CD14-positive monocyte (primary cell): ENCODE results near the gene CBLB. TPM values are rescaled to one million over a fixed set of nuclear protein-coding genes. Genes with fewer than 3 reads are reported as not detected.

Experiments used
- DNase-seq, 3 donors: peaks; one replicate each; pipeline ENCODE4 v3.0.0-alpha.2; 2011 to 2022
- H2AFZ ChIP-seq: 2 replicates; pipeline ENCODE4 v1.6.0; 2012; ENCODE audit warnings: mild to moderate bottlenecking, low read depth, low read length, inconsistent platforms; ENCODE audit not compliant: insufficient read depth, poor library complexity, severe bottlenecking
- H3K27ac ChIP-seq, 2 donors: 1 replicate in 1 of 2; 2 replicates in 1 of 2; pipeline ENCODE4 v1.5.1; 2012 to 2013; ENCODE audit warnings: low read length in 2 of 2, control low read depth in 1 of 2, inconsistent platforms in 1 of 2, low read depth in 1 of 2, mild to moderate bottlenecking in 1 of 2
- H3K27me3 ChIP-seq, 2 donors: one replicate each; pipeline versions ENCODE4 v1.6.0 to v1.6.1; 2011 to 2013; ENCODE audit warnings: low read length in 2 of 2; ENCODE audit not compliant: control insufficient read depth in 2 of 2, insufficient read depth in 2 of 2
- H3K36me3 ChIP-seq, 2 donors: replicated peaks in 1 of 2; 1 replicate in 1 of 2; 2 replicates in 1 of 2; pipeline versions ENCODE4 v1.5.1 to v1.6.1; 2012 to 2013; ENCODE audit warnings: low read length in 2 of 2, control low read depth in 1 of 2, inconsistent platforms in 1 of 2, mild to moderate bottlenecking in 1 of 2; ENCODE audit not compliant: insufficient read depth in 2 of 2, control insufficient read depth in 1 of 2
- H3K4me1 ChIP-seq, 2 donors: 1 replicate in 1 of 2; 2 replicates in 1 of 2; pipeline versions ENCODE4 v1.5.1 to v1.6.1; 2012 to 2013; ENCODE audit warnings: low read length in 2 of 2, control low read depth in 1 of 2, inconsistent platforms in 1 of 2, mild to moderate bottlenecking in 1 of 2, moderate library complexity in 1 of 2; ENCODE audit not compliant: insufficient read depth in 2 of 2, control insufficient read depth in 1 of 2
- H3K4me2 ChIP-seq: replicated peaks from 2 replicates; pipeline ENCODE3; 2012; ENCODE audit warnings: low read length, moderate library complexity, mild to moderate bottlenecking; ENCODE audit not compliant: poor library complexity, severe bottlenecking; ENCODE audit errors: extremely low read depth
- H3K4me3 ChIP-seq, 3 experiments: fragments of 200-600 bp in 1 of 3; sonication (generic) in 1 of 3; replicated peaks in 1 of 3; 1 replicate in 2 of 3; 2 replicates in 1 of 3; pipeline ENCODE4 v1.5.1; 2011 to 2013; ENCODE audit warnings: low read length in 3 of 3, mild to moderate bottlenecking in 3 of 3, control low read depth in 2 of 3, low read depth in 2 of 3, inconsistent platforms in 1 of 3, moderate library complexity in 1 of 3
- H3K79me2 ChIP-seq: 2 replicates; pipeline ENCODE4 v1.6.0; 2012; ENCODE audit warnings: mild to moderate bottlenecking, control low read depth, inconsistent platforms, low read length, moderate library complexity; ENCODE audit not compliant: insufficient read depth
- H3K9ac ChIP-seq: 2 replicates; pipeline ENCODE4 v1.6.0; 2017; ENCODE audit warnings: low read length, mild to moderate bottlenecking; ENCODE audit not compliant: insufficient read depth, poor library complexity, severe bottlenecking
- H3K9me3 ChIP-seq, 2 donors: replicated peaks in 1 of 2; 1 replicate in 1 of 2; 2 replicates in 1 of 2; pipeline versions ENCODE4 v1.5.1 to v1.6.1; 2012 to 2013; ENCODE audit warnings: low read length in 2 of 2, control low read depth in 1 of 2; ENCODE audit not compliant: control insufficient read depth in 1 of 2, insufficient read depth in 1 of 2
- H4K20me1 ChIP-seq: 2 replicates; pipeline ENCODE4 v1.6.0; 2012; ENCODE audit warnings: mild to moderate bottlenecking, low read length, control low read depth, moderate library complexity; ENCODE audit not compliant: insufficient read depth
- H3K27ac Mint-ChIP-seq, 7 donors: one replicate each; pipeline ENCODE4 v1.8.0; 2020; ENCODE audit warnings: mild to moderate bottlenecking in 7 of 7, mixed read lengths in 7 of 7, moderate library complexity in 6 of 7, inconsistent platforms in 2 of 7
- H3K27me3 Mint-ChIP-seq, 3 donors: one replicate each; pipeline ENCODE4 v1.8.0; 2021 to 2022; ENCODE audit warnings: low read depth in 3 of 3, mild to moderate bottlenecking in 3 of 3, mixed read lengths in 3 of 3, moderate library complexity in 3 of 3, inconsistent platforms in 1 of 3
- H3K36me3 Mint-ChIP-seq, 2 donors: one replicate each; pipeline ENCODE4 v1.8.0; 2020; ENCODE audit warnings: mixed read lengths in 2 of 2, inconsistent platforms in 1 of 2, mild to moderate bottlenecking in 1 of 2
- H3K4me1 Mint-ChIP-seq: one replicate; pipeline ENCODE4 v1.8.0; 2020; ENCODE audit warnings: mild to moderate bottlenecking, mixed read lengths
- H3K4me3 Mint-ChIP-seq, 2 donors: one replicate each; pipeline ENCODE4 v1.8.0; 2020; ENCODE audit warnings: mild to moderate bottlenecking in 2 of 2, mixed read lengths in 2 of 2, moderate library complexity in 1 of 2
- H3K9me3 Mint-ChIP-seq, 7 donors: one replicate each; pipeline ENCODE4 v1.8.0; 2020 to 2022; ENCODE audit warnings: mixed read lengths in 7 of 7, mild to moderate bottlenecking in 6 of 7, moderate library complexity in 6 of 7, inconsistent platforms in 2 of 7
- WGBS: methylation state at CpG from one replicate; pipeline ENCODE4 v1.1.5; 2013; ENCODE audit warnings: missing lambda C conversion rate; ENCODE audit not compliant: insufficient coverage; 5-methylcytosine and 5-hydroxymethylcytosine counted together
- intact Hi-C, 2 donors: fragments of 100-400 bp; cut with micrococcal nuclease; formaldehyde crosslinking; loops; one replicate each; pipeline versions ENCODE4 v1.15.0 to v1.15.1; 2023
- polyA plus RNA-seq, 3 donors: library from polyadenylated mRNA; depleted of rRNA in 1 of 3; unstranded in 2 of 3; stranded (reverse) in 1 of 3; fragments of 300-500 nt in 2 of 3; fragments of >200 nt in 1 of 3; fragmentation: Illumina TruSeq in 2 of 3; gene quantifications; 1 replicate in 2 of 3; 2 replicates in 1 of 3; pipeline ENCODE4 v1.2.3, GENCODE V29; 2012 to 2021
- TF ChIP-seq, protein P1 (sequence below): fragments of 200-600 bp; IDR thresholded peaks from one replicate; pipeline ENCODE4 v1.8.0; 2022; ENCODE audit warnings: antibody characterized with exemption, mild to moderate bottlenecking

CBLB gene
- polyA plus RNA-seq, 3 donors = 1.6 to 8.1 (median 3.6) TPM

GRCh38 chr3:105708980-105709379 is 159.8 kb downstream of the CBLB start:
- Histone ChIP-seq H3K27ac (no peak overlapping the region), H3K9ac (no peak overlapping the region), H3K27me3 (no peaks in the 10 kb centered on the region), H3K4me1 (no peaks in the 10 kb centered on the region), H3K9me3 (no peaks in the 10 kb centered on the region), H2AFZ (no peak overlapping the region), H3K4me2 (no peak overlapping the region), H3K79me2 (no peaks in the 10 kb centered on the region), H4K20me1 (no peaks in the 10 kb centered on the region), H3K4me3 (no peak overlapping the region), H3K36me3 (peaks cover 0 to under 1% of the 10 kb centered on the region in 2 donors)
- no peaks in the 10 kb centered on the region for H3K4me1 Mint-ChIP-seq
- TF ChIP-seq, protein P1, sequence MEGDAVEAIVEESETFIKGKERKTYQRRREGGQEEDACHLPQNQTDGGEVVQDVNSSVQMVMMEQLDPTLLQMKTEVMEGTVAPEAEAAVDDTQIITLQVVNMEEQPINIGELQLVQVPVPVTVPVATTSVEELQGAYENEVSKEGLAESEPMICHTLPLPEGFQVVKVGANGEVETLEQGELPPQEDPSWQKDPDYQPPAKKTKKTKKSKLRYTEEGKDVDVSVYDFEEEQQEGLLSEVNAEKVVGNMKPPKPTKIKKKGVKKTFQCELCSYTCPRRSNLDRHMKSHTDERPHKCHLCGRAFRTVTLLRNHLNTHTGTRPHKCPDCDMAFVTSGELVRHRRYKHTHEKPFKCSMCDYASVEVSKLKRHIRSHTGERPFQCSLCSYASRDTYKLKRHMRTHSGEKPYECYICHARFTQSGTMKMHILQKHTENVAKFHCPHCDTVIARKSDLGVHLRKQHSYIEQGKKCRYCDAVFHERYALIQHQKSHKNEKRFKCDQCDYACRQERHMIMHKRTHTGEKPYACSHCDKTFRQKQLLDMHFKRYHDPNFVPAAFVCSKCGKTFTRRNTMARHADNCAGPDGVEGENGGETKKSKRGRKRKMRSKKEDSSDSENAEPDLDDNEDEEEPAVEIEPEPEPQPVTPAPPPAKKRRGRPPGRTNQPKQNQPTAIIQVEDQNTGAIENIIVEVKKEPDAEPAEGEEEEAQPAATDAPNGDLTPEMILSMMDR = no peak
- no peak overlapping the region for H3K27ac Mint-ChIP-seq
- peaks cover 0 to 3% (median 0%) of the 10 kb centered on the region in 7 donors for H3K9me3 Mint-ChIP-seq
- H3K36me3 Mint-ChIP-seq = peaks cover 10 to 12% of the 10 kb centered on the region in 2 donors
- H3K27me3 Mint-ChIP-seq = no peaks in the 10 kb centered on the region
- DNase-seq = no peak
- no CpG with 5 or more reads among the region's 1 CpG for WGBS
- H3K4me3 Mint-ChIP-seq = no peak overlapping the region
- intact Hi-C loops = no loop called here

GRCh38 chr3:105707009-105707408 is 161.8 kb downstream of the CBLB start:
- intact Hi-C loops = no loop called here
- no peak overlapping the region for H3K4me2 ChIP-seq
- no peak for DNase-seq
- Mint-ChIP-seq H3K27ac (no peak overlapping the region), H3K9me3 (peaks cover 0 to 3% (median 0%) of the 10 kb centered on the region in 7 donors), H3K27me3 (no peaks in the 10 kb centered on the region), H3K36me3 (peaks cover 14 to 19% of the 10 kb centered on the region in 2 donors), H3K4me3 (no peak overlapping the region), H3K4me1 (no peaks in the 10 kb centered on the region)
- no peaks in the 10 kb centered on the region for H4K20me1 ChIP-seq
- no CpG with 5 or more reads among the region's 2 CpGs for WGBS
- H3K27ac ChIP-seq = no peak overlapping the region
- no peaks in the 10 kb centered on the region for H3K79me2 ChIP-seq
- no peaks in the 10 kb centered on the region for H3K27me3 ChIP-seq
- TF ChIP-seq, protein P1 = no peak
- H3K36me3 ChIP-seq = peaks cover 3 to 7% of the 10 kb centered on the region in 2 donors
- no peak overlapping the region for H3K4me3 ChIP-seq
- no peak overlapping the region for H2AFZ ChIP-seq
- no peaks in the 10 kb centered on the region for H3K4me1 ChIP-seq
- H3K9me3 ChIP-seq = no peaks in the 10 kb centered on the region
- no peak overlapping the region for H3K9ac ChIP-seq
